GM21717 (cell line): Measurements from ENCODE around the gene FBXL5.

Source experiments
- ATAC-seq: cut with Tn5 transposase; IDR thresholded peaks from one replicate; pipeline ENCODE4 v1.9.1; 2021; ENCODE audit warnings: mild to moderate bottlenecking, moderate library complexity; ENCODE audit not compliant: unreplicated experiment

FBXL5 gene

DNA sequence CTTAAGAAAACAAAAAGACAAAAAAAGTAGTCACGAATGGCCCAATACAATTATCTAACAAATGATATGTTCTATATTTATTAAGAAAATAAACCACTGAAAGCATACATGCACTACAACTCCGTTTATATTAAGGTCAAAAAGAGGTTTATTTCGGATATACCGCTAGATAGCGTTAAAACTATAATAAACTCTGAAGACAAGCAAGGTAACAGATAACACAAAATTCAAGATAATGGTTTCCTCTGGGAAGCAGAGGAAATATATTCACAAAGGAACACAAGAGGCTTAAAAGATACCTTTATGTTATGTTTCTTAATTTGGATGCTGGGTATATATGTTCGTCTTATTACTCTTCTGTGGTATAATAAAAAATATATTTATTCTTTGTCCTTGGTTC, 21.7 kb upstream of the FBXL5 start:
- no peak for ATAC-seq

DNA sequence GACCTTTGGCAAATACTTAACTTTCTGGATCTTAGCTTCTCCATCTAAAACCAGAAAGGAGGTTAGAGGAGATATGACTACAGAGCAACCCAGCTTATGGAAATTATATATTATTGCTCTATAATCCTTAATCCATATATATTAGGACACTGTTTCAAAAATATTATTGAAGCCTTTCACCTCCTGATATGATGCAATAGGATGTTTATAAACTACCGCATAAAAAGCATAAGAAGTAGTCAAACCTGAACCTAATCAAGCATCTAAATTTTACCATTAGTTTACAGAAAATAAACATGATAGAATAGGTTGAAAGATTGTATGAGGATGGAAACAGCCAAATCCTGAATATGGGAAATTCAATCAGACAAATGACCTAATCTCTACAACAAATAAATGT, 20.9 kb upstream of the FBXL5 start:
- no peak for ATAC-seq

DNA sequence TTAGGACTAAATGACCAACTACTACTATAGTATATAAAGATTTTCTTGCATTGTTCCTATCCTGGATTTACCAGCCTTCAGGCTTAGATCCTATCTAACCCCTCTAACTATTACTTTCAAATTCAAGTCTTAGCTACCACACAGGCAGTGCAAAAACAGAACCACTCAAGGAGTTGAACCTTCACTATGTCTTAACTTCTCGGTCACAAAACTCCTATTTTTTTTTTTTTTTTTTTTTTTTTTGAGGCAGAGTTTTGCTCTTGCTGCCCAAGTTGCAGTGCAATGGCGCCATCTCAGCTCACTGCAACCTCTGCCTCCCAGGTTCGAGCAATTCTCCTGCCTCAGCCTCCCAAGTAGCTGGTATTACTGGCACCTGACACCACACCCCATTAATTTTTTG, 20.2 kb upstream of the FBXL5 start:
- no peak for ATAC-seq

DNA sequence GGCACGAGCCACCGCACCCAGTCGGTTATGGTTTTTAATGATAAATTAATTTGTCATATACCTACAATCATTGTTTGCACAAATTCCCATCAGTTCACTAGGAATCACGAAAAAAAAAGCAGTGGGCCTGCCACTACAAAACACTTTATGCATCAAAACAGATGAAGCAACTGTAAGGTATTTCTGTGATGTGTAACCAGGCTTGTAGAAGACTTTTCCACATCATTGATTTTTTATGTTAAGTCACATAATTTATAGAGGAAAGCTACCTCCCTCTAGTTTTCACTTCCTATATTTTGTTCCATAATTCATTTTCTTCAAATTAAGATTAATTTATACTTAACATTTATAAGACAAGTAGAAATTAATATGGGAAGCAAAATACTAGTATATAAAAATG, 19.8 kb upstream of the FBXL5 start:
- no peak for ATAC-seq

DNA sequence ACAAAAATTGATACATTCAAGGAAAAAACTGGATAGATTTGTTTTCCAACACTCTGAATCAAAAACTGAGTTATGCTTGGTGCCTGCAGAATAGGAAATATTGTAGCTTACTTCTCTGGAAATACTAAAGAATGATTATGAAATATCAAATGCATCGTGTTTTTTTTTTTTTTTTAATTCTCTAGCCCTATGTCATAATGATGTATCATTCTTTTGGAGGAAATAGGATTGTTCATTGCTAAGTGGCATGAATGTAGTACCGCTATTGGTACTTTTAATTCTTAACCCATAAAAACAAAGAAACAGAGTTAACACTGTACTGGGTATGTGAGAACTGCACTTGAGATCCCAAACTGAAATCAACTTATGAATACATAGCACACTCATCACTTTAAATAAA, 18.9 kb upstream of the FBXL5 start:
- ATAC-seq = no peak

DNA sequence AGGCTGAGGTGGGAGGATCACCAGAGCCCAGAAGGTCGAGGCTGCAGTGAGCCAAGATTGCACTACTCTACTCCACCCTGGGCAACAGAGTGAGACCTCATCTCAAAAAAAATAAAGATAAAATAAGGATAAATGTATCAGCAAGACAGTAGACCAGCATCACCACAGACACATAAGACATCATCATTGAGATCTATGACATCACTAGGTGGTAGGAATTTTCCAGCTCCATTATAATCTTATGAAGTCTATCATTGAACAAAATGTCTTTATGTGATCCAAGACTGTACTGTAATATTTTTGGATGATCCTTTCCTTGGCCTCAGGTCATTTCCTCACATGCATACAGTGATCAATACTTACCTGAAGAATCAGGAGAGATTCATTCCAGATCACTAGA, 18.2 kb upstream of the FBXL5 start:
- ATAC-seq = no peak

DNA sequence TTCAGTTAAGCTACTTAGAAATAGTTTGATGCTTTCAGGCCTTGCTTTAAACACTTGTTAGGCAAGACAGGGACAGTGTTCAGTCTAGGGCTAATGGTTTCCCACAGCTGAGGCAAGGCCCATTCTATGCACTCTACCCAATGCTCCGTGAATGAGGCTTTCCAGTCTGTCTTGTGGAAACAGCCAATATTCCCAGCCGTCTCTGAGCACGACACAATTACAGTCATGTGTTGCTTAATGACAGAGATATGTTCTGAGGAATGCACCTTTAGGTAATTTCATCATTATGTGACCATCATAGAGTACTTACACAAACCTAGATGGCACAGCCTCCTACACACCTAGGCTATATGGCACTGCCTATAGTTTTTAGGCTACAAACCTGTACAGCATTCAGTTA, 16.9 kb upstream of the FBXL5 start:
- ATAC-seq = no peak

DNA sequence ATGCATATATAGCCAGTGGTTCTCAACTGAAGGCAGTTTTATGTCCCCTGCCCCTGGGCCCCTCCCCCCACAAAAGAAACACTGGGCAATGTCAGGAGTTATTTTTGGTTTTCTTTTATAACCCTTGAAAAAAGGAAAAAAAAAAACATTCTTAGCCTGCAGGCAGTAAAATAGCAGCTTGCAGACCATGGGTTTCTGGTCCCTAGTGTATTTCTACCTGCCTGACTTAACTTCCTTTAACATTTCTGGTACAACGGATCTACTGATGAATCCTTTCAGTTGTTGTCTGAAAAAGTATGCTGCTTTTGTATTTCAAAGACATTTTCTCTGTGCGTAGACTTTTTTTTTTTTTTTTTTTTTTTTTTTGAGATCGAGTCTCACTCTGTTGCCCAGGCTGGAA, 15.4 kb upstream of the FBXL5 start:
- no peak for ATAC-seq

DNA sequence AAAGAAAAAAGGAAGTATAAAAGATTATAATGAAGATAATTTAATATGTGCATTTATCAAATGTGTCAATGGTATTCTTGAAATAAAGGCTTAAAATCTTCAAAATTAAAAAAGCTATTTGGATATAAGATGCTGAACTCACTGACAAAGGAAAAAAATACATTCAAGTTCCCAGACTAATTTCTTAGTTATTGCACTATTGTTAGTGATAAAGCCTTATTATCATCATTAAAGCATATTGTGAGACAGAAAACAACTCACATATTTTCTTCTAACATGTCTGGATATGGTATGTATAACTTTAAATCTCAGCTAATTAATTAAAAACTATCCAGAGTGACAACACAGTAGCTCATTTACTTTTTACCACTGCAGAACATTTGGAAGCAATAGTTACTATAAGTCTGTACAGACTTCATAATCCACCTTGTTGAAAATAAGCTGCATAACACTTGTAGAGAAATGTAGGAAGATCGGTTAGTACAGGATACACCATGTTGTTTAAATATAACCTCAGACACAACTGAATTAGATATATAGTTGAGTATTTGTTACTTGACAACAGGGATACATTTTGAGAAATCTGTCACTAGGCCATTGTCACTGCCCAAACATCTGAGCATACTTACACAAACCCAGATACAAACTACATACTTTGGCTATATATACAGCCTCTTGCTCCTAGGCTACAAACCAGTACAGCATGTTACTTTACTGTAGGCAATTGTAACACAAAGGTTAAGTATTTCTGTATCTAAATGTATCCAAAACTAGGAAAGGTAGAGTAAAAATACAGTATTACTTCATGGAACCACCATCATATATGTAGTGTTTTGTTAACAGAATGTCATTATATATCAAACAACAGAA, 13.6 kb upstream of the FBXL5 start:
- ATAC-seq = no peak

DNA sequence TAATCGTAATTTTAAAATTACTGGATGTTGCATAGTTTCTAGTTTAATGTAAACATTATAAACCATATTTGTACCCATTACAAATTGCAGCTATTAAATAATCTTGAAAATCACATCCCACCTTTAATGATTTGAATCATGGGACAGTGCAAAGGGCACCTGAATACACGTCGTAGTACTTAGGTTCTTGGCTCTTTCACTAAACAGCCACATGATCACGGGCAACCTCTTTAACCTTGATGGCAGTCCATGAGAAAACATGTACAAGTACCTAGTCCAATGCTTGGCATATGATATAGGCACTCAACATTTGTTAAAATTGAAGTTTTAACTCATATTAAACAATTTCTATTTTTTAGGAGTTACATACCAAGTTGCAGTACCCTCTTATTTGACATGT, 11.8 kb upstream of the FBXL5 start:
- ATAC-seq = no peak

DNA sequence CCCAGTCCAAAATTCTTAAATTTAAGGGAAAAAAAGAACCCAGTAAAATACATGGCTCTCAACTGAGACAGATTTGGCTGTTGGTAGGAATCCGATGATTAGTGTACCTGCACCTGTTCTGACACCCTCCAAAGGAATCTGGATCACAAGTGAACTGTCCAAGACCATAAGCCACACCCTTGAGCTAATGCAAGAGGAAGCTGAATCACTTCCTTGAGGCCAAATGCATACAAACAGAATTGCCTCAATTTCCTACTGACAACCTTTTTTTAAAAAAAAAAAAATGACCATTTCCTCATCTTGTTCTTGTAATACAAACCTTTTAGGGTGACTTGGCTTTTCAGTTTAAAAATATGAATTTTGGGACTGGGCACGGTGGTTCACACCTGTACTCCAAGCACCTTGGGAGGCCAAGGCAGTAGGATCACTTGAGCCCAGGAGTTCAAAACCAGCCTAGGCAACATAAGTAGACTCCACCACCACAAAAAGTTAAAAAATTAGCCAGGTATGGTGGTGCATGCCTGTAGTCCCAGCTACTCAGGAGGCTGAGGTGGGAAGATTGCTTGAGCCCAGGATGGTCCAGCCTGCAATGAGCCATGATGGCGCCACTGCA, 10.7 kb upstream of the FBXL5 start:
- no peak for ATAC-seq

DNA sequence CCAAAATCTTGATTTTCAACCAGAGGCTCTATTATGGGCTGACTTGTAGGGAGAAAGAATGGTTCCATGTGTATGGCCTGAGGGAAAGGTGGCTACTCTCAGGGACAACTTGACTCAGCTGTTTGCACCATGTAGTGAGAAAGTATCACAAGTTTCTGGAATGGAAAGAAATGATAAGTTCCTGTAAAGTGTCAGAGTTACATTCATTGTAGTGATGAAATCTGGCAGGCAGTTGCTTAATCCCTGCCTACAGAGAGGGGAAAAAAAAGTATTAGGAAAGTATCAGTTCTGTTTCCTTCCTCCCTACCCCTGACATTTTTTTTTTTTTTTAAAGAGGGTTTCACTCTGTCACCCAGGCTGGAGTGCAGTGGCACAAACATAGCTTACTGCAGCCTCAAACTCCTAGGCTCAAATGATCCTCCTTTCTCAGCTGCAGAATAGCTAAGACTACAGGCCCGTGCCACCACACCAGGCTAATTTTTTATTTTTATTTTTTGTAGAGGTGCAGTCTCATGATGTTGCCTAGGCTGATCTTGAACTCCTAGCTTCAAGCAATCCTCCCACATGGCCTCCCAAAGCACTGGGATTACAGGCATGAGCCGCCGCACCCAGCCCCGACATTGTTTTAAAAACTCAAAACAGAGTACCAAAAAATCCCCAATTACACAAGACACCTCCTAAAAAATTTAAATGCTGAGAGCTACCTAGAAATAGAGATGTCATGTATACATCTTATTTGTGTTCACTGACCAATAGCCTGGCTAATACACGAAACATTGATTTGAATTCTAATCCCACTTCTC, 4.8 kb upstream of the FBXL5 start:
- no peak for ATAC-seq

DNA sequence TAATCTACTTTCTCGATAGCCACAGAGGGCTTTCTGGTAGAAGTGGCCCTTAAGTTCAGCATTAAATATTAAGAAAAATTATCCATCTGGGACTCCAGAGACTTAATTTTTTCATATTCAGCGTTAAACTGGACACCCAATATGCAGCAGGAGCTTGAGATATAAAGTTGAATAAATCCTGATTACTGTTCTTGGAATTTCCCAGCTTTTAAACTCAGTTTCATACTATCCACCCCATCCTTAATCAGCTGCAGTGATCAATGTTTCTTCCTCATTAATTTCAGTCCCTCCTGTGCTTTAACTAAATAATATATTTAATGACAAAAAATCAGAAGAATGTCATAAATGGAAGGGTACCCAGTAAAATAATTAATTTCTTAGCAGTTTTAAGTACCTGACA, 3.6 kb upstream of the FBXL5 start:
- no peak for ATAC-seq

DNA sequence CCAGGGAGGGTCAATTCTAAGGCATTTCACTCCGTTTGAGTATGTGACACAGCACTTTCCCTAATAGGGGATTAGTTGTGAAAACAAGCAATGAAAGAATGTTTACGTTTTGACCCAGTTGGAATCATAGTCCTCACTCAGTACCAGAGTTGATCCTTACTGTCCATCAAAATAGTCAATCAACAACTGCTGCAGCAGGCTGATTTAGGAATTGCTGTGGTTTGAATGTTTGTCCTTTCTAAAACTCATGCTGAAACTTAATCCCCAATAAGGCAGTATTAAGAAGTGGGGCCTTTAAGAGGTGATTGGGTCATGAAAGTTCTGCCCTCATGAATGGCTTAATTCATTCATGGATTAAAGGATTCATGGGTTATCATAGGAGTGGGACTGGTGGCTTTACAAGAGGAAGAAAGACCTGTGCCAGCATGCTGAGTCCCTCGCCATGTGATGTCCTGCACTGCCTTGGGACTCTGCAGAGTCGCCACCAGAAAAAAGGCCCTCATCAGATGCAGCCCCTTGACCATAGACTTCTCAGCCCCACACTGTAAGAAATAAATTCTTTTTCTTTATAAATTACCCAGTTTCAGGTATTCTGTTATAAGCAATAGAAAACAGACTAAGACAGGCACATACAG, 3.1 kb upstream of the FBXL5 start:
- ATAC-seq = no peak

DNA sequence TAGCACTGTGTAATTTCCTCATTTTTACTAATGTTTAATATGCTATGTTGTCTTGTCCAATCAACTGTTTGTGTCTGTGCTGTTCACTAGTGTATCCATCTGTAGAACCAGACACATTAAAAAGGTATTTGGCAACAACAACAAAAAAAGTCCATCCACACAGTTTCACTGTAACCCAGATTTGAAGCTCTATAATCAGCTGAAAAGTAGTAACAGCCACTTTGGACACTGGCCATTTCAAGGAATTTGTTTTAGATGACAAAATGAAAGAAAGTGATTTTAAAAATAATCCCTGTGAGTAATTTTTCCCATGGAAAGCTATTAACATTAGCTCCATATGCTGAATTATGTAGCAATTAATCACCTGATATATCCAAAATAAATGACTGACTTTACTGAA, 2.2 kb upstream of the FBXL5 start:
- no peak for ATAC-seq

DNA sequence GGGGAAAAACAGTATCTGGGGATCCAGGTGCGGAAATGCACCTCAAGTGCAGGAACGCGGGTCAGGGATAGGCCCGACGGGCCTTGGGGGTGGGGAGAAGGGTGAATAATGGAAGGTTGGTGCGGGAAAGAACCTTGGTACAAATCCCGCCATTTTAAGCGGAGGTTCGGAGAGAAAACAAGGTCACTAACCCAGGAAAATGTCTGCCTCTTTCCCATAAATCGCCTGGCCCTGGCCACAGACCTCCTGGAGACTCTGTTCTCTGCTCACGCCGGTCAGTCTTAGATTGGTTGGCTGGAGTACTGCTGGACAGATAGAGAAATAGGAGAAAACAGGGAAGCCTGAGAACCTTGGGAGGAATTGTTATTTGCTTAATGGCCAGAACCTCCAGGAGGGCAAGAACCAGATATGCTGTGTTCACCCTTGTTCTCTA, 897 bp upstream of the FBXL5 start:
- no peak for ATAC-seq

DNA sequence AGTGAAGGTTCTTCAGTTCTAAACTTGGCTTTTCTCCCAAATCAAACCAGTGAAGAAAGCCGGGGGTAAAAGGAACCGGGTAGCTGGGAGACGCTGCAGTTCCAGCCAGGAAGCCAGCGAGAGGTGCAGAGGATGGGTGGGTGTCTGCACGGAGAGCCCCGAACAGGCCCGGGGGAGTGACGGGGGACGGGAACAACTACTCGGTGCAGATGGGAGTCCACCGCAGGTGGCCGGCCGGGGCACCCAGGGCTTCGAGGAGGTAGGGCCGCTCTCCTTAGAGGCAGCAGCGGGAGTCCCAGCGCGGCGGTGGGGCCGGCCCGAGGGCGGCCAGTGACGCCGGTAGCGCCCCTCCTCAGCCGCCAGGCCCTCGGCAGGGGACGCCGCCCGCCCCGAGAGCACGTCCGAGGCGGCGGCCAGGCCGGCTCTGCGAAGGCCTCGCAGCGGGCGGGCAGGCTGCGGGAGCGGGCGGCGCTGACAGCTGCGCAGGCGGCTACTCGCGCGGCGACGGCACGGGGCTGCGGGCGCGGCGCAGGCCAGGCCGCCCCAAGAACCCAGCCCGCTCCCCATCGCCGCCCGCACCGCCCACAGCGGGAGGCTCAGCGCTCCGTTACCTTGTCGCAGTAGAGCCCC, 449 bp downstream of the FBXL5 start:
- ATAC-seq = peak; percentile 48

DNA sequence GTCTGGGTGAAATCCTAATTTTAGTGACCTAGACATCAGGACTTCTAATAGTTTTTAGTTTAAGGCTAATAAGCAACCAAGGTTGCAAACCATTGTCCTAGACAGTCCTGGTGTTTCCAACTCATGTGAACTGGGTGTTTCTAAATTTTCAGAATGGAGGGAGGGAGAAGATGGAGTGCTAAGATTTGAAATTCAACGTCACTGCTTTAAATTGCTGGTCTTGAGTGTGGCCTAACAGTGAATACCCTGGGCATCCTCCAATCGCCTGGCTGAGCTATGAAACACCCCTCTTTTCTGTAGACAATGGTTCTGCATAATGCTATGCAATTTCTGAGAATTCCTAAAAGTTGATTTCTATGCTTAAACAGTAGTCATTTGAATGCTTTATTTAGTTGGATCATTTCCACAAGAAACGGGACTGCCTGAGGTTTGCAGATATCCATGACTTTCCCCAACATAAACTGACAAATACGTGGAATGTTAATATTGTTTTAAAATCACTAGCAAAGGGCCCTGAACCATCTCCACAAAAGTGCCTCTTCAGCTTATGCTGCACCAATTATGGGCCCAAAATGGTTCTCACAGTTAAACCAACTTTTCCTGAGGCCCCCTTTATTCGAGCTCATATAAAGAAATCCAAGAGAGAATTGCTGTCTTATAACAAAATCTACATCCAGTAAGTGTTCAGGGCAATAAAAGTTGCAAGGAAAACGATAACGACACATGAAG, 1.1 kb downstream of the FBXL5 start:
- ATAC-seq = peak; percentile 31

DNA sequence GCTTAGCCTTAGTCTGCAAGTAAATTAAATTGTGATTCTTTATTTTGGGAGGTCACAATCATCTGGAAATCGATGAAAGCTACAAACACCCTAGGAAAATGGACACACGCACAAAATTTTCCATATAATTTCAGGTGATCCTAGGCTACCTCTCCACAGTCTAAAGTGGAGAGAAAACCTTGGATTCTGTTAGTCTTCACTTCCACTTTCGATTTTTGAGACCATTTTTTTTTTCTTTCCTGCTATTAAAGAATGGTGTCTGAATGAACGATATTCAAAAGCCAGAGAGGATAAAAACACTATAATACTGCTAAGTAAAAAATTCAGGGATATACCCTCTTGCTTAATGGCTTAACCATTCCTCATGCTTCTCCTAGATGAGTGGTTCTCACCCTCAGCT, 1.7 kb downstream of the FBXL5 start:
- no peak for ATAC-seq

DNA sequence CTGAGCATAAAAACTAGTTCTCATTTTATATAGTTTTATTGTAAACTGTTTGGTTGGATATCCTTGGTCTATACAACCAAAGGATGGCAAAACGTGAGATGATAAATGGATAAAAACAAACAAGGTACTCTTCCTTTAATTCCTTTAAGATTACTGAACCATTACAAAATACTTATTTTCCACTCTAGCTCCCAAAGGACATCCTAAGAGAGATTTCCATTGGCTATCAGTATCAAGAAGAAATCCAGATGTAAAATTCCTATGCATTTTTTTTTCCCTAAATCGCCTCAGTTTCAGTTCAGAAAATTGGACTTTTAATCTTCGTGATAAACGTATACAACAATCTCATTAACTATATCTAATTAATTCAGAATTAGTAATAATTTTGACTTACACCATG, 2.3 kb downstream of the FBXL5 start:
- no peak for ATAC-seq
